ENCODE data around the gene TUT4.

TUT4 gene

GRCh38 chr1:52546852-52547251, 6.0 kb downstream of the TUT4 start:
- no peak for TF ChIP-seq ZFX (IDR thresholded peaks at IDR 0.05)
- TF ChIP-seq CTCF (conservative IDR thresholded peaks at IDR 0.05): no peak
- H3K27ac ChIP-seq: no peak overlapping the region

- no peak overlapping the region for H3K27ac ChIP-seq
- TF ChIP-seq ZFX (IDR thresholded peaks at IDR 0.05) (no peak), CTCF (conservative IDR thresholded peaks at IDR 0.05) (no peak)
Observed at GRCh38 chr1:52544665-52545525, 8.0 kb downstream of the TUT4 start.

- TF ChIP-seq ZFX (IDR thresholded peaks at IDR 0.05) (no peak), CTCF (conservative IDR thresholded peaks at IDR 0.05) (no peak)
- no peak overlapping the region for H3K27ac ChIP-seq
Observed at GRCh38 chr1:52542085-52542688, 10.7 kb downstream of the TUT4 start.

- TF ChIP-seq ZFX (IDR thresholded peaks at IDR 0.05): no peak
- no peak for TF ChIP-seq CTCF (conservative IDR thresholded peaks at IDR 0.05)
- no peak overlapping the region for H3K27ac ChIP-seq
Observed at GRCh38 chr1:52534928-52535764, 17.7 kb downstream of the TUT4 start.

GRCh38 chr1:52533713-52534112, 19.2 kb downstream of the TUT4 start:
- no peak overlapping the region for H3K27ac ChIP-seq
- TF ChIP-seq CTCF (conservative IDR thresholded peaks at IDR 0.05): no peak
- TF ChIP-seq ZFX (IDR thresholded peaks at IDR 0.05): no peak

GRCh38 chr1:52532731-52533327, 20.1 kb downstream of the TUT4 start:
- TF ChIP-seq ZFX (IDR thresholded peaks at IDR 0.05) (no peak), CTCF (conservative IDR thresholded peaks at IDR 0.05) (no peak)
- no peak overlapping the region for H3K27ac ChIP-seq

Measured in C4-2B (cell line).